ENCODE results near the gene SLC5A2. TPM values are rescaled to one million over a fixed set of nuclear protein-coding genes. Genes with fewer than 3 reads are reported as not detected.

The SLC5A2 gene
- total and polyA plus RNA-seq, 2 experiments from 2014 or later: 2.5 to 12.7 TPM

DNA sequence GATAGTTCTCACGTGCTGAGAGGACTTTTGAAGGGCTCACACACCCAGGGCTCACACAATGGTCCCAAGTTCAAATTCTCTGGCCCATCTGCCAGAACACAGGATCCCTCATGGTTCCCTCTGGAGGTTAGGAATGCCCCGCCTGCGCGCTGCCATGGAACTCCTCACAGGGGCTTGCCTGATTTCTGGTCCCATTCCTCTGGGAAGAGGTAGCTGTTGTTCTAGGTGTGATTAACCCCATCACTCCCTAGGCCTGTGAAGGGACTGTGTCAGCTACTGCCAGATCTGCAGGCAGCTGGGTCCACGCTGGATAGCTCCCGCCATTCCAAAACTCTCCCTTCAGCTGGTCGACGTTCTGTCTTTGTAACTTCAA is 25.9 kb upstream of the SLC5A2 start:
- Histone ChIP-seq H3K27me3 (no peaks in the 10 kb centered on the region), H4K20me1 (ENCODE audit: insufficient read depth, poor library complexity, severe bottlenecking) (peaks cover 19% of the 10 kb centered on the region), H3K4me1 (ENCODE audit: insufficient read depth) (peaks cover 35% of the 10 kb centered on the region), H3K9me2 (replicated peaks; ENCODE audit: insufficient read depth) (no peaks in the 10 kb centered on the region), H3K79me2 (peaks cover 39% of the 10 kb centered on the region), H3K4me2 (peak overlapping the region; percentile 97), H3K27ac (peak overlapping the region; percentile 96), H3K36me3 (replicated peaks; ENCODE audit: insufficient read depth, low read depth) (no peaks in the 10 kb centered on the region), H3K4me3 (no peak overlapping the region), H3K9me3 (ENCODE audit: low read depth) (no peaks in the 10 kb centered on the region), H2AFZ (no peak overlapping the region)
- no peak for TF ChIP-seq EZH2 (IDR thresholded peaks at IDR 0.05; ENCODE audit: borderline replicate concordance)
- TF ChIP-seq CTCF (IDR thresholded peaks at IDR 0.05; ENCODE audit: poor library complexity): no peak
- no peak for TF ChIP-seq EZH2phosphoT487 (IDR thresholded peaks at IDR 0.05; ENCODE audit: low read depth, severe bottlenecking, unreplicated experiment)
- WGBS (ENCODE audit: low lambda C conversion rate, missing lambda C conversion rate): 73% methylated on average over 8 of the region's 8 CpGs
- no peak for DNase-seq (ENCODE audit: low spot score)

DNA sequence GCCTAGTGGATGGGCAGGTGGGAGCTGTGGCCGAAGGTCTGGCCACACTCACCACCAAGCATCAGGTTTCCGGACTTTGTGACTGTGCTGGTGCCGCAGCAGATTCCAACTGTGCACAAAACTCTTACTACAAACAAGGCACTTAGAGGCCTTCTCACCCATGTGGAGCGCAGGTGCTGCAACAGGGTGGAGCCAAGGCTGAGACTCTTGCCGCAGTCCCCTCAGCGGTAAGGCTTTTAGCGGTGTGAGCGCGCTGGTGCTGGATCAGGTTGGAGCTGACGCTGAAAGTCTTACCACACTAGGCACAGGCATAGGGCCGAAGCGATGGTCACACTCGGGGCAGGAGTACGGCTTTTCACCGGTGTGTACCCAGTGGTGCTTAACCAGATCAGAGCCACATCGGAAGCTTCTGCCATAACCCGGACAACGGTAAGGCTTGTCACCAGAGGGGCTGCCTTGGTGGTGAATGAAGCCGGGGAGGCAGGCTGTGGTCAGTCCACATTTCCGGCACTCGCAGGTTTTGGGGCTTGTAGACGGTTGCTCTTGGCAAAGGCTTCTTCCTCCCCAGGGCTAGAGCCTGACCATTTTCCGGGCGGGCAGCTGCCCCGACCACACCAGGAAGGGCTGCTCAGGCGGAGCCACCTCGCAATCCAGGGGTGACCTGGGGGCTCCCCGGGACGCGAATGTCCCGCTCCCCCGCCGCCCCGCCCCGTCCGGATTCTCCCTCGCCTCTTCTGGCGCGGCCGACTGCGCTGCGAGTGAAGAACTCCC is 24.7 kb upstream of the SLC5A2 start:
- Histone ChIP-seq H3K4me1 (ENCODE audit: insufficient read depth) (peaks cover 24% of the 10 kb centered on the region), H3K9me2 (replicated peaks; ENCODE audit: insufficient read depth) (no peaks in the 10 kb centered on the region), H3K36me3 (replicated peaks; ENCODE audit: insufficient read depth, low read depth) (no peaks in the 10 kb centered on the region), H3K79me2 (peaks cover 39% of the 10 kb centered on the region), H4K20me1 (ENCODE audit: insufficient read depth, poor library complexity, severe bottlenecking) (peaks cover 19% of the 10 kb centered on the region), H3K4me2 (peak overlapping the region; percentile 97), H3K4me3 (peak overlapping the region; percentile 77), H3K27ac (peak overlapping the region; percentile 96), H3K27me3 (no peaks in the 10 kb centered on the region), H2AFZ (peak overlapping the region; percentile 55), H3K9me3 (ENCODE audit: low read depth) (no peaks in the 10 kb centered on the region)
- peak; percentile 76 for DNase-seq (ENCODE audit: low spot score)
- TF ChIP-seq CTCF (IDR thresholded peaks at IDR 0.05; ENCODE audit: poor library complexity): peak; percentile 23
- TF ChIP-seq EZH2 (IDR thresholded peaks at IDR 0.05; ENCODE audit: borderline replicate concordance): no peak
- TF ChIP-seq EZH2phosphoT487 (IDR thresholded peaks at IDR 0.05; ENCODE audit: low read depth, severe bottlenecking, unreplicated experiment): no peak
- WGBS (ENCODE audit: low lambda C conversion rate, missing lambda C conversion rate): 2% methylated on average over 40 of the region's 42 CpGs

DNA sequence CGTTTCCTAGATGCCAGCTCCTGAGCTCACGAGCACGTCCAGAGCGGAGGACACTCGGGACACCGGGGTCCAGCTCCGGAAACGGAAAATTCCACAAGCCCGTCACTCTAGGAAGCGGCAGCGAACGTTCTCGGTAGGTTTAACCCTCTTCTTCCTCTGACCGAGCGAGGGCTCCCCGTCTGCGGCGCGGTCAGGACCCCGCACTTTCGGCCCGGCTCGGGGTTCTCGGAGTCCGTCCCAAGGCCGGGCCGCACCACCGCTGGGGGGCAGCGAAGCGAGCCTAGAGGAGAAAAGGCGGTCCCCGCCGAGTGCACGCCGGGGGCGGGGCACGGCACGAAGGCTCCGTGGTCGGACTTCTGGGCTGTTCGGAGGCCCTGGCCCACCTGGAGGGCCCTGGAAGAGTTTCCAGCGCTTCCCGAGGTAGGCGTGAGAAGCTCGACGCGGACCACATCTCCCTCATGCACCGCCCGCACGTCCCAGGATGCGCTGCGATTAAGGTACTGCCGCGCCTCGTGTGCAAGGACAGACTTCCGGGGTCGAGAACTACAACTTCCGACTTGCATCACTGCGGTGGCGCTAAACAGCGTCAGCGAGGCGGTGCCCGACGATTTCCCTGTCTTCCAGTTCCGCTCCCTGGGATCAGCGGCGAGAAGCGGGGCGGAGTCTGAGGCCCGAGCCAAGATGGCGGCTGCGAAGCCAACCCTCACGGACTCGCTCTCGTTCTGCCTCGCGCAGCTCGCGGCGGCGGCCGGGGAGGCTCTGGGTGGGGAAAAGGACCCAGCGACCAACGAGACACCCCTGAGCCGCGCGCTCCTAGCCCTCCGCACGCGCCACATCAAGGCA is 23.9 kb upstream of the SLC5A2 start, which contains the start of gene ARMC5:
Gene ARMC5, plus strand, starts transcription at position 658 of the 843 bp plus-strand sequence. Its CDS starts 24 bp downstream, at position 682.
- H4K20me1 ChIP-seq (ENCODE audit: insufficient read depth, poor library complexity, severe bottlenecking): peaks cover 19% of the 10 kb centered on the region
- peak within 1 kb of the TSS; percentile 77 for H3K4me3 ChIP-seq
- H3K27me3 ChIP-seq: no peaks in the 10 kb centered on the region
- H2AFZ ChIP-seq: peak within 1 kb of the TSS; percentile 55
- peaks cover 39% of the 10 kb centered on the region for H3K79me2 ChIP-seq
- DNase-seq (ENCODE audit: low spot score): peak; percentile 99
- no peaks in the 10 kb centered on the region for H3K9me2 ChIP-seq (replicated peaks; ENCODE audit: insufficient read depth)
- TF ChIP-seq EZH2 (IDR thresholded peaks at IDR 0.05; ENCODE audit: borderline replicate concordance) (no peak), CTCF (IDR thresholded peaks at IDR 0.05; ENCODE audit: poor library complexity) (peak; percentile 66)
- H3K27ac ChIP-seq: peak within 1 kb of the TSS; percentile 96
- H3K9me3 ChIP-seq (ENCODE audit: low read depth): no peaks in the 10 kb centered on the region
- H3K4me2 ChIP-seq: peak within 1 kb of the TSS; percentile 97
- H3K36me3 ChIP-seq (replicated peaks; ENCODE audit: insufficient read depth, low read depth): no peaks in the 10 kb centered on the region
- WGBS (ENCODE audit: low lambda C conversion rate, missing lambda C conversion rate): under 1% methylated on average over 89 of the region's 91 CpGs
- H3K4me1 ChIP-seq (ENCODE audit: insufficient read depth): peaks cover 17% of the 10 kb centered on the region
